Transverse colon (tissue), 3 donors: ENCODE data around the gene MAL.

ENCODE experiments used
- EP300 ChIP-seq: sonication (generic); formaldehyde crosslinking; IDR thresholded peaks from one replicate; pipeline ENCODE4 v1.6.1; 2017; ENCODE audit warnings: antibody characterized with exemption, low read depth
- POLR2A ChIP-seq: fragments of 450-650 bp; IDR thresholded peaks from one replicate; pipeline ENCODE4 v1.6.1; 2016; ENCODE audit warnings: antibody characterized with exemption, mild to moderate bottlenecking, moderate library complexity
- TF ChIP-seq, protein P1 (sequence below), 5 experiments: fragments of 200-600 bp in 3 of 5; fragments of 450-650 bp in 2 of 5; sonication (generic) in 3 of 5; IDR thresholded peaks; 1 replicate in 2 of 5; 2 replicates in 3 of 5; pipeline ENCODE4 v1.5.1; 2016 to 2017; ENCODE audit warnings: antibody characterized with exemption in 5 of 5, inconsistent platforms in 3 of 5, mild to moderate bottlenecking in 2 of 5, moderate library complexity in 1 of 5

DNA sequence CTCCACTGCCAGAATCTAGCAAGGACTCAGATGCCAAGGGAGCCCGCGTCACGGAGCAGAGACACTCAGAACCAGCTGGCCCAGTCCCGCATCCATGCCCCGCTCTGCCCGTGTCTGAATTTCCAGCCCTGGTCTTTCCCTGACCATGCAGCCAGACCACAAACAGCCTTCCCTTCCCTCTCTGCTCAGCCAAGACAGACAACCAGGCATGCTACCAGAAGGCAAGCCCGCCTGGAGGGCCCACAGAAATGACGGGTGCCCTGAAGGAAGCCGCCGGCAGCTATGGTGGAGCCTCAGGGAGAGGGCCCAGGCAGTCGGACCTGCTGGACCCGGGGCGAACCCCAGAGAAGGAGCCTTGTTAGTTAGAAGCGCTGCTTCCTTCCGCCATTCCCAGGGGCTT is 45.1 kb upstream of the MAL start:
- TF ChIP-seq, protein P1, sequence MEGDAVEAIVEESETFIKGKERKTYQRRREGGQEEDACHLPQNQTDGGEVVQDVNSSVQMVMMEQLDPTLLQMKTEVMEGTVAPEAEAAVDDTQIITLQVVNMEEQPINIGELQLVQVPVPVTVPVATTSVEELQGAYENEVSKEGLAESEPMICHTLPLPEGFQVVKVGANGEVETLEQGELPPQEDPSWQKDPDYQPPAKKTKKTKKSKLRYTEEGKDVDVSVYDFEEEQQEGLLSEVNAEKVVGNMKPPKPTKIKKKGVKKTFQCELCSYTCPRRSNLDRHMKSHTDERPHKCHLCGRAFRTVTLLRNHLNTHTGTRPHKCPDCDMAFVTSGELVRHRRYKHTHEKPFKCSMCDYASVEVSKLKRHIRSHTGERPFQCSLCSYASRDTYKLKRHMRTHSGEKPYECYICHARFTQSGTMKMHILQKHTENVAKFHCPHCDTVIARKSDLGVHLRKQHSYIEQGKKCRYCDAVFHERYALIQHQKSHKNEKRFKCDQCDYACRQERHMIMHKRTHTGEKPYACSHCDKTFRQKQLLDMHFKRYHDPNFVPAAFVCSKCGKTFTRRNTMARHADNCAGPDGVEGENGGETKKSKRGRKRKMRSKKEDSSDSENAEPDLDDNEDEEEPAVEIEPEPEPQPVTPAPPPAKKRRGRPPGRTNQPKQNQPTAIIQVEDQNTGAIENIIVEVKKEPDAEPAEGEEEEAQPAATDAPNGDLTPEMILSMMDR (IDR thresholded peaks at IDR 0.05) = no peak
- no peak for TF ChIP-seq POLR2A
- no peak for TF ChIP-seq EP300
